SU-DHL-6 (cell line): ENCODE data around the gene KCNK18.

Source experiments
- H2AFZ ChIP-seq: fragments of 200-600 bp; sonication (generic); 2 replicates; pipeline ENCODE4 v1.6.1; 2014; ENCODE audit warnings: low read depth, mild to moderate bottlenecking, moderate library complexity, mixed read lengths, antibody characterized with exemption, low read length; ENCODE audit not compliant: severe bottlenecking
- H3F3A ChIP-seq: fragments of 200-600 bp; shearing (Covaris generic); 2 replicates; pipeline ENCODE4 v1.6.0; 2016; ENCODE audit warnings: antibody characterized with exemption, mild to moderate bottlenecking; ENCODE audit not compliant: insufficient read depth
- H3K27ac ChIP-seq: fragments of 200-600 bp; sonication (generic); 2 replicates; pipeline ENCODE4 v1.5.1; 2016; ENCODE audit warnings: low read depth, mild to moderate bottlenecking, low read length, moderate library complexity, mixed read lengths
- H3K27me3 ChIP-seq: fragments of 200-600 bp; sonication (generic), shearing (Covaris generic); 2 replicates; pipeline ENCODE4 v1.6.0; 2014; ENCODE audit warnings: mild to moderate bottlenecking, low read length
- H3K36me3 ChIP-seq: fragments of 200-600 bp; sonication (generic); 2 replicates; pipeline ENCODE4 v1.6.1; 2014; ENCODE audit warnings: mild to moderate bottlenecking, low read length, mixed read lengths
- H3K4me2 ChIP-seq: fragments of 300-600, 200-600 bp; shearing (Covaris generic), sonication (generic); 2 replicates; pipeline ENCODE4 v1.6.0; 2014; ENCODE audit warnings: low read length, low read depth, mild to moderate bottlenecking; ENCODE audit not compliant: poor library complexity, severe bottlenecking
- H3K4me3 ChIP-seq: fragments of 200-600 bp; sonication (generic); 2 replicates; pipeline ENCODE4 v1.5.1; 2014; ENCODE audit warnings: antibody characterized with exemption, low read length, mild to moderate bottlenecking, mixed read lengths; ENCODE audit not compliant: insufficient read depth, poor library complexity, severe bottlenecking
- H3K79me2 ChIP-seq: fragments of 200-600 bp; sonication (generic); 2 replicates; pipeline ENCODE4 v1.6.1; 2014; ENCODE audit warnings: mild to moderate bottlenecking, low read length, moderate library complexity; ENCODE audit not compliant: insufficient read depth
- H3K9ac ChIP-seq: fragments of 200-600 bp; sonication (generic); 2 replicates; pipeline ENCODE4 v1.7.0; 2014; ENCODE audit warnings: mild to moderate bottlenecking, low read length
- H3K9me2 ChIP-seq: fragments of 200-600 bp; sonication (generic); replicated peaks from 2 replicates; pipeline ENCODE4 v1.6.1; 2014; ENCODE audit warnings: low read length; ENCODE audit not compliant: insufficient read depth
- H3K9me3 ChIP-seq: fragments of 200-600 bp; sonication (generic); 2 replicates; pipeline ENCODE4 v1.6.1; 2014; ENCODE audit warnings: low read length, mixed read lengths; ENCODE audit not compliant: insufficient read depth
- H4K20me1 ChIP-seq: fragments of 200-600 bp; sonication (generic); 2 replicates; pipeline ENCODE4 v1.6.1; 2014; ENCODE audit warnings: low read depth, mild to moderate bottlenecking, antibody characterized with exemption, low read length, moderate library complexity, mixed read lengths
- CTCF ChIP-seq: fragments of 200-600 bp; sonication (generic); IDR thresholded peaks from one replicate; pipeline ENCODE4 v1.5.1; 2017; ENCODE audit warnings: antibody characterized with exemption, mild to moderate bottlenecking, low read length, moderate library complexity; ENCODE audit not compliant: insufficient read depth, poor library complexity, severe bottlenecking
- EZH2phosphoT487 ChIP-seq: fragments of 200-600 bp; sonication (generic), shearing (Covaris generic); conservative IDR thresholded peaks from 2 replicates; pipeline ENCODE4 v1.6.1; 2018; ENCODE audit warnings: mild to moderate bottlenecking, antibody characterized with exemption, low read length, moderate library complexity, mixed read lengths

KCNK18 gene

GRCh38 chr10:117168729-117169128 is 28.6 kb upstream of the KCNK18 start:
- Histone ChIP-seq H3K27ac (no peak overlapping the region), H3K9ac (no peak overlapping the region), H3K9me2 (no peaks in the 10 kb centered on the region), H4K20me1 (no peaks in the 10 kb centered on the region), H3K4me2 (no peak overlapping the region), H3K9me3 (no peaks in the 10 kb centered on the region), H3F3A (no peaks in the 10 kb centered on the region), H3K36me3 (no peaks in the 10 kb centered on the region), H3K27me3 (no peaks in the 10 kb centered on the region), H3K4me3 (no peak overlapping the region), H3K79me2 (no peaks in the 10 kb centered on the region), H2AFZ (no peak overlapping the region)
- TF ChIP-seq CTCF, result no peak
- TF ChIP-seq EZH2phosphoT487, result no peak

GRCh38 chr10:117169480-117169879 is 27.8 kb upstream of the KCNK18 start:
- Histone ChIP-seq H3K27ac (no peak overlapping the region), H3K9me3 (no peaks in the 10 kb centered on the region), H4K20me1 (no peaks in the 10 kb centered on the region), H3K36me3 (no peaks in the 10 kb centered on the region), H3K9me2 (no peaks in the 10 kb centered on the region), H3K4me2 (no peak overlapping the region), H3F3A (no peaks in the 10 kb centered on the region), H3K4me3 (no peak overlapping the region), H3K79me2 (no peaks in the 10 kb centered on the region), H3K27me3 (no peaks in the 10 kb centered on the region), H2AFZ (no peak overlapping the region), H3K9ac (no peak overlapping the region)
- no peak for TF ChIP-seq CTCF
- TF ChIP-seq EZH2phosphoT487, result no peak

- Histone ChIP-seq H3K9ac (no peak overlapping the region), H3K9me2 (no peaks in the 10 kb centered on the region), H3K36me3 (no peaks in the 10 kb centered on the region), H2AFZ (no peak overlapping the region), H3K27me3 (no peaks in the 10 kb centered on the region), H3K4me3 (no peak overlapping the region), H4K20me1 (no peaks in the 10 kb centered on the region), H3K79me2 (no peaks in the 10 kb centered on the region), H3K27ac (no peak overlapping the region), H3F3A (no peaks in the 10 kb centered on the region), H3K4me2 (no peak overlapping the region), H3K9me3 (no peaks in the 10 kb centered on the region)
- TF ChIP-seq EZH2phosphoT487 (no peak), CTCF (no peak)
Observed at GRCh38 chr10:117170244-117170643, 27.0 kb upstream of the KCNK18 start.
